ENCODE data around the gene RNF152.
A peak's percentile ranks its signal among the peaks of the same experiment; 100 is the strongest.

Gene RNF152

DNA sequence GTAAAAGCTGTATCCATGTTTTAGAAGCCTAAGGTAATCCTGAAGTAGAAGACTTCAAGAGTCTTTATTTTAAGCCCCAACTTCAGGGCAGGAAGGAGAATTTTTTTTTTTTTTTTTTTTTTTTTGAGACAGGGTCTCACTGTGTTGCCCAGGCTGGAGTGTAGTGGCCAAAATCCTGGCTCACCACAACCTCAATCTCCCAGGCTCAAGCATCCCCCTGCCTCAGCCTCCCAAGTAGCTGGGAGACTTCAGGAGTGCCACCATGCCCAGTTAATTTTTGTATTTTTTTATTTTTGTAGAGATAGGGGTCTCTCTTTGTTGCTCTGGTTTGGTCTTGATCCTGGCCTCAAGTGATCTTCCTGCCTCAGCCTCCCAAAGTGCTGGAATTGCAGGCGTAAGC, 3.3 kb upstream of the RNF152 start:
- no peak for DNase-seq
- in situ Hi-C loops (cut with MboI; ENCODE audit: low pct_unique_long_range_greater_than_20kb, low sequenced_read_pairs), result no loop called here

DNA sequence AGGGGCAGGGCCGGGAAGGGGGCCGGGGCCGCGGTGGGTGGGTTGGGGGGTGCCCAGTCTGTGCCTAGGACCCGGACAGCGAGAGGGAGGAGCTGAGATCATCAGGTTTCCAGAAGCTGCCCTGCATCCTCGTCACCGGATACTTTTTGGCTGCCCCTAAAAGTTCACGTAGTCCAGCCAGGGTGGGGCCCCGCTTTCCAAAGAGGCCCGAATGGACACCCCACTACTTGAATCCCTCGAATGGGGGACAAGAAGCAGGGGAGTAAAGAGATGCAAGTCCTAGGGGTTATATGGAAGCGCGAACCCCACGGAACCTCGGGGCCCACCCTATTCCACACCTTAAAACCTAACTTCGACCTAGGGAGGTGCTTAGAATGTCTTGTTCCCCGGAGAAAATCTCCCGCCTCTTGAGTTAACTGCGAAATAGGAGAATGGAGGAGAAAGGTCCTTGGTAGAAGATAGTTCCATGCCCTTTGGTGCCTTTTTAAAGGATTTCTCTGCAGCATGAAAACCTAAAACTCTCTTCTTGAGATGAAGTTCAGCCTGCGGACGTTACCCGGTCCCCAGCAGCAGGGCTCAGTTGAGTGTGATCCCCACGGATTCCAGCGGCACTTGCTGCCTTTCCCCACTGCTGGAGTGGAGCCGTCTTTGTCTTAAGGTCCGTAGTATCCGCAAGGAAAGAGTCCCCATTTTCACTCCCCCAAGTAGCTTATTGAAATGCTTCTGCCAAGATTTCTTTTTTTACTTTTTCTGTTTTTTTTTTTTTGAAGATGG, 2.1 kb upstream of the RNF152 start:
- no peak for DNase-seq
- in situ Hi-C loops (cut with MboI; ENCODE audit: low pct_unique_long_range_greater_than_20kb, low sequenced_read_pairs), result no loop called here

DNA sequence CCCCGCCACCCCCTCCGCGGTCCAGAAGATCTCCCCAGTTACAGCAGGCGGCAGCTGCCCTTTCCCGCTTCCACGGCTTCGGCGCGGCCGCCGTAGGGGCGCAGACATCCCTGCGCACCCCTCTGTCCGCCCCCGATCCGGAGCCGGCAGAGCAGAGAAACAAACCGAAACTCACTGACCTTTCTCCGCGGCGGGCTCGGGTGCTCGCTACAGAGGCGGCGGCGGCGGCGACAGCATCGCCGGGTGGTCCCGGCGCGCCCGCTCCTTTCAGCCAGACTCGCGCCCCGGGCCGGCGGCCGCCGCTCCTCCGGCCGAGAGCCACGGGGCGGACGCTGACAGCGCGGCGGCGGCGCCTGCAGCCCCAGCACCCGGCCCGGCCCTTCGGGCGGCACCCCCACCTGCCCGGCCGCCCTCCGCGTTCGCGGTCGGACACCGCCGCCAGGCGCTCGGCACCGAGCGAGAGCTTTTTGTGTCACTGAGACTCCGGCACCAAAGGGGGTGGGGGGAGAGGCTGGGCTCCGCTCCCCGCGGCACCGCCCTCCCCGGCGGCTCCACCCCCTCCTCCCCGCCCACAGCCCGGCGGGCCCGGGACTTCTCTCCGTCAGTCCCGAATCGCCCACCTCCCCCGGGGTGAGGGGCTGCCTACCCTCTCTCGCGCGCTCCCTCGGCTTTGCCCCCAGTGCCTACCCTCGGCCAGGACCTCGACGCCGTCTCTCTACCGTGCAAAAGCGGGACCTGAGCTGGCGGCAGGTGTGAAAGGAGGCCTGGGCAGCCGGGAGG, 1.4 kb upstream of the RNF152 start:
- peak; percentile 42 for DNase-seq
- in situ Hi-C loops (cut with MboI; ENCODE audit: low pct_unique_long_range_greater_than_20kb, low sequenced_read_pairs), result no loop called here

- peak; percentile 22 for DNase-seq
- in situ Hi-C loops (cut with MboI; ENCODE audit: low pct_unique_long_range_greater_than_20kb, low sequenced_read_pairs), result no loop called here
Measured at GRCh38 chr18:61893309-61893970, 633 bp upstream of the RNF152 start.

DNA sequence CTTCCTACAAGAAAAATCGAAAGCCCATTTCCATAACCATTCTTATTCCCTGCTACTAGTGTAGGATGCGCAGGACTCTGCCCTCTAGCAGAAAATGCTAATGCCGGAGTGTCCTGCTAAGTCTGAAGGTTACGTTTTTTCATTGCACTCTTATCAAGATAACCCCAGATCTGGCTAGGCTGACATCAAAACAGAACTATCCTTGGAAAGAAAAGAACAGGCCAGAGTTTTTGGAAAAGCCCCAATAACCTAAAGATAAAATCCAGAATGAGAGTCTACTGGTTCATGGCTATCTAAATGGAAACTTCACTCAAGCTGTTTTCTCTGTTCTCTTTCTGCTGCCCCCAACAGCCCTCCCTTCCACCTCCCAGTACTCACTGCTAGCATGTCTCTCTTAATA, 913 bp downstream of the RNF152 start:
- no peak for DNase-seq
- in situ Hi-C loops (cut with MboI; ENCODE audit: low pct_unique_long_range_greater_than_20kb, low sequenced_read_pairs), result no loop called here

GRCh38 chr18:61891271-61891670, 1.5 kb downstream of the RNF152 start:
- in situ Hi-C loops (cut with MboI; ENCODE audit: low pct_unique_long_range_greater_than_20kb, low sequenced_read_pairs), result no loop called here
- no peak for DNase-seq

- in situ Hi-C loops (cut with MboI; ENCODE audit: low pct_unique_long_range_greater_than_20kb, low sequenced_read_pairs), result no loop called here
- DNase-seq, result no peak
Measured at GRCh38 chr18:61890344-61890743, 2.5 kb downstream of the RNF152 start.

GRCh38 chr18:61889541-61889940, 3.3 kb downstream of the RNF152 start:
- DNase-seq, result no peak
- in situ Hi-C loops (cut with MboI; ENCODE audit: low pct_unique_long_range_greater_than_20kb, low sequenced_read_pairs), result no loop called here

DNA sequence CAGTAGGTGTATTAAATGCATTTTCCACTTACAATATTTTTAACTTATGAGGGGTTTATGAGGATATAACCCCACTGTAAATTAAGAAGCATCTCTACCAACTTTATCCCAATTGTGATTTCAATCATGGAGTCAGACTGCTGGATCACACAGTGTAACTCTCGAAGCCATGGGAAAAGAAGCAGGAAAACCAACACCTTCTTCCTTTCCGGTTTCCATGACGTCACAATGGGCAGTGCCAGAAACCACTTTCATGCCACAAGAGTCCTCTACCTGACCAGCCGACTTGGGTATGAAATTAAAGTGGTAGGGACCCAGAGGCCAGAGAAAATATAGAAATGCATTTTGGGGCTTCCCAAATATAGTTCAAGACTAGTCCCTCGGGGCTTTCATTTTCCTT, 4.2 kb downstream of the RNF152 start:
- in situ Hi-C loops (cut with MboI; ENCODE audit: low pct_unique_long_range_greater_than_20kb, low sequenced_read_pairs), result no loop called here

DNA sequence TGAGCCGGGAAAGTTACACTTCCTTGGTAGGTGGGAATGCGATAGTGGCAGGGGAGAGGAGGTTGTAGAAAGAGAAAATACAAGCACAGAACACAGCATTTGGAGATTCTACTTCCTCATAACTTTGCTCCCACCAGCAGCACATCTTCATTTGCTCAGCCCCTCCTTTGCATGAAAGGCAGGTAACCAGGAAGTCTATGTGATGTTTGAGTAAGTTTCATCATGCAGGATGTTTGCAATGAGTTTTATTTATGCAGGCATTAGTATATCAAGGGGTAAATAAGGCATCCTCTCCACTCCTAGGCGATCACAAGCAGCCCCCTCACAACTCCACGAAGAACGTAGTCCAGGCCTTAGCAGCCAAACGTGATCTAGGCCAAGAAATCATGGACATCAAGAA, 5.0 kb downstream of the RNF152 start:
- in situ Hi-C loops (cut with MboI; ENCODE audit: low pct_unique_long_range_greater_than_20kb, low sequenced_read_pairs), result no loop called here
- no peak for DNase-seq

More for the DNA sequence above, 4.2 kb downstream of the RNF152 start:
- no peak for DNase-seq

GRCh38 chr18:61883547-61883946, 9.3 kb downstream of the RNF152 start:
- in situ Hi-C loops (cut with MboI; ENCODE audit: low pct_unique_long_range_greater_than_20kb, low sequenced_read_pairs), result no loop called here
- no peak for DNase-seq

DNA sequence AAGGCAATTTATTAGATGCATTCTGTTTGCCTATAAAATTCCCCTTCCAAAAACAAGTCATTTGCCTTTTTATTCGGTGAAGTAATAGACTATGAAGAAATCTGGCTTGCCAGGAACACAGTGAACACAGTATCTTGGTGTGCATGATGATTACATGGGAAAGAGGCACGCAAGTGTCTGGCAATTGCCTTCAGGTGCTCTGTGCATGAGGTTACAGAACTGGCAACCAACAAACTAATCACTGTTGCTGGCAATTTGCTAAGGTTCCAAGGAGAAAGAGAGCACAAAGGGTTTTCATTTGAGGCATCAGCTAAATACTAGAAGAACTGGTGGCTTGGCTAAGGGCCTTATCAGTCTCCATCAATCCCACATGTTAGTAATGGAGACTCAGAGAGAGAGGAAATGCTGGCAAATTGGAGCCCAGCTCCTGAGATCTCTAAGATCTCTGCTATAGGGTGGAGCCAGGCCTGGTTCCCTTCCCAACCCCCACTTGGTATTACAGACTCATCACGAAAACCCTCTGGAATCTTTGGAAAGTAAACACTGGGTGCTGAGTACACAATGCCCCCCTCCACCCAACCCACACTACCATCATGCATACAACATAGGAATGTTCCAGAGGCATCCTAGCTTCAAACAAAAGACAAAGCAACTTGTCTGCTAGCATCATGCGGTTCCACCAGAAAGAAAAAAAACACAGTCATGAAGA, 10.4 kb downstream of the RNF152 start:
- DNase-seq, result no peak
- in situ Hi-C loops (cut with MboI; ENCODE audit: low pct_unique_long_range_greater_than_20kb, low sequenced_read_pairs), result no loop called here

GRCh38 chr18:61876899-61877298, 15.9 kb downstream of the RNF152 start:
- DNase-seq, result no peak
- in situ Hi-C loops (cut with MboI; ENCODE audit: low pct_unique_long_range_greater_than_20kb, low sequenced_read_pairs), result no loop called here

- no peak for DNase-seq
- in situ Hi-C loops (cut with MboI; ENCODE audit: low pct_unique_long_range_greater_than_20kb, low sequenced_read_pairs), result no loop called here
Measured at GRCh38 chr18:61870151-61870550, 22.7 kb downstream of the RNF152 start.

DNA sequence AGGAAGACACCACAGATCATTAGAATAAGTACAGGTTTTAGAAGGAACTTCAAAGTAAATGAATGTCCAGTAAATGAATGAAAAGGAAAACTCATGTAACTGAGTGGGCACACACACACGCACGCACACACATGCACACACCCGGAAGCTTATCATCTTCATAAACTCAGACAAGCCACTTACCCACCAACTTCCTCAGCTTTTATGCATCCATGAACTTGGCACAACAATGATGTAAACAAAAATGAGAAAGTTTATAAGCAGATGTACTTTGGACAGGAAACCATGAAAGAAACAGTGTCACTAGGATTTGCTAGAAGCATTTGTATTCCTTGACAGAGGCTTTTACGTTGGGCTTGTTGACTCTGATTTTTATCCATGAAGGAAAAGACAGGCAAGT, 23.2 kb downstream of the RNF152 start:
- in situ Hi-C loops (cut with MboI; ENCODE audit: low pct_unique_long_range_greater_than_20kb, low sequenced_read_pairs), result no loop called here

GRCh38 chr18:61865466-61866175, 27.2 kb downstream of the RNF152 start:
- no peak for DNase-seq
- in situ Hi-C loops (cut with MboI; ENCODE audit: low pct_unique_long_range_greater_than_20kb, low sequenced_read_pairs), result no loop called here

More for the DNA sequence above, 23.2 kb downstream of the RNF152 start:
- no peak for DNase-seq

- no peak for DNase-seq
- in situ Hi-C loops (cut with MboI; ENCODE audit: low pct_unique_long_range_greater_than_20kb, low sequenced_read_pairs), result no loop called here
Measured at GRCh38 chr18:61861372-61861771, 31.4 kb downstream of the RNF152 start.

- no peak for DNase-seq
- in situ Hi-C loops (cut with MboI; ENCODE audit: low pct_unique_long_range_greater_than_20kb, low sequenced_read_pairs), result no loop called here
Measured at GRCh38 chr18:61860302-61860701, 32.5 kb downstream of the RNF152 start.

- DNase-seq, result no peak
- in situ Hi-C loops (cut with MboI; ENCODE audit: low pct_unique_long_range_greater_than_20kb, low sequenced_read_pairs), result no loop called here
Measured at GRCh38 chr18:61859113-61859512, 33.7 kb downstream of the RNF152 start.
